Tibial artery (tissue), 4 donors: Measurements from ENCODE around the gene STRN.

Experiments used
- DNase-seq, 2 donors: peaks; one replicate each; pipeline ENCODE4 v3.0.0-alpha.2; 2019
- H3K27ac ChIP-seq, 2 donors: fragments of 200-600 bp; sonication (generic) in 1 of 2; 1 replicate in 1 of 2; 2 replicates in 1 of 2; pipeline ENCODE4 v1.5.1; 2018 to 2019; ENCODE audit warnings: mild to moderate bottlenecking in 1 of 2
- H3K27me3 ChIP-seq, 2 donors: fragments of 200-600 bp; sonication (generic) in 1 of 2; one replicate each; pipeline versions ENCODE4 v1.5.1 to v1.6.0; 2016 to 2019
- H3K36me3 ChIP-seq, 3 donors: fragments of 200-600 bp; sonication (generic) in 2 of 3; one replicate each; pipeline ENCODE4 v1.5.1; 2016 to 2019; ENCODE audit warnings: mild to moderate bottlenecking in 2 of 3
- H3K4me1 ChIP-seq, 4 donors: fragments of 200-600 bp; sonication (generic) in 2 of 4; 1 replicate in 3 of 4; 2 replicates in 1 of 4; pipeline ENCODE4 v1.5.1; 2016 to 2019
- H3K4me3 ChIP-seq, 2 donors: fragments of 200-600 bp; sonication (generic) in 1 of 2; 1 replicate in 1 of 2; 2 replicates in 1 of 2; pipeline ENCODE4 v1.5.1; 2018 to 2019; ENCODE audit warnings: mild to moderate bottlenecking in 2 of 2
- H3K9me3 ChIP-seq, 3 donors: fragments of 200-600 bp; sonication (generic) in 1 of 3; one replicate each; pipeline ENCODE4 v1.5.1; 2016 to 2019
- intact Hi-C: fragments of 100-400 bp; cut with DNase I; formaldehyde crosslinking; loops from one replicate; pipeline ENCODE4 v1.15.0; 2023; ENCODE audit warnings: low total_unique reads
- TF ChIP-seq, protein P1 (sequence below), 2 experiments: fragments of 200-600 bp in 1 of 2; fragments of 450-650 bp in 1 of 2; IDR thresholded peaks; one replicate each; pipeline ENCODE4 v1.5.1; 2017 to 2019; ENCODE audit warnings: antibody characterized with exemption in 2 of 2, mild to moderate bottlenecking in 1 of 2, moderate library complexity in 1 of 2

The STRN gene

GRCh38 chr2:36797324-36798070 is 168.8 kb downstream of the STRN start:
- intact Hi-C loops: no loop called here
- H3K4me3 ChIP-seq: no peak overlapping the region
- no peaks in the 10 kb centered on the region for H3K4me1 ChIP-seq
- H3K9me3 ChIP-seq: no peaks in the 10 kb centered on the region
- TF ChIP-seq, protein P1, sequence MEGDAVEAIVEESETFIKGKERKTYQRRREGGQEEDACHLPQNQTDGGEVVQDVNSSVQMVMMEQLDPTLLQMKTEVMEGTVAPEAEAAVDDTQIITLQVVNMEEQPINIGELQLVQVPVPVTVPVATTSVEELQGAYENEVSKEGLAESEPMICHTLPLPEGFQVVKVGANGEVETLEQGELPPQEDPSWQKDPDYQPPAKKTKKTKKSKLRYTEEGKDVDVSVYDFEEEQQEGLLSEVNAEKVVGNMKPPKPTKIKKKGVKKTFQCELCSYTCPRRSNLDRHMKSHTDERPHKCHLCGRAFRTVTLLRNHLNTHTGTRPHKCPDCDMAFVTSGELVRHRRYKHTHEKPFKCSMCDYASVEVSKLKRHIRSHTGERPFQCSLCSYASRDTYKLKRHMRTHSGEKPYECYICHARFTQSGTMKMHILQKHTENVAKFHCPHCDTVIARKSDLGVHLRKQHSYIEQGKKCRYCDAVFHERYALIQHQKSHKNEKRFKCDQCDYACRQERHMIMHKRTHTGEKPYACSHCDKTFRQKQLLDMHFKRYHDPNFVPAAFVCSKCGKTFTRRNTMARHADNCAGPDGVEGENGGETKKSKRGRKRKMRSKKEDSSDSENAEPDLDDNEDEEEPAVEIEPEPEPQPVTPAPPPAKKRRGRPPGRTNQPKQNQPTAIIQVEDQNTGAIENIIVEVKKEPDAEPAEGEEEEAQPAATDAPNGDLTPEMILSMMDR (IDR thresholded peaks at IDR 0.05): no peak
- H3K27ac ChIP-seq: no peak overlapping the region
- peaks cover 0 to 6% of the 10 kb centered on the region in 2 donors for H3K27me3 ChIP-seq
- peaks cover 0 to 9% (median 0%) of the 10 kb centered on the region in 3 donors for H3K36me3 ChIP-seq
- DNase-seq: no peak
